COLO668 (cell line): ENCODE results near the gene KRT6B.
A peak's percentile ranks its signal among the peaks of the same experiment; 100 is the strongest.
"Not testable (repeated sequence)": the region's sequence is repeated elsewhere in the genome, so short reads cannot be mapped to it uniquely, and the experiment has no call there.

Experiments used
- DNase-seq: peaks from one replicate; lab custom pipeline; 2025; ENCODE audit not compliant: unreplicated experiment; lab: John Stamatoyannopoulos, UW

The KRT6B gene

GRCh38 chr12:52452101-52452500 is at the start of gene KRT6B:
KRT6B (minus strand) TSS chr12:52452146; CDS start chr12:52452078, 68 bp downstream.
- no peak for DNase-seq

- no peak for DNase-seq
These were observed 49.5 kb upstream of the KRT6B start for GRCh38 chr12:52501490-52501889.

- not testable (repeated sequence) for DNase-seq
These were observed 48.6 kb upstream of the KRT6B start for GRCh38 chr12:52500574-52500973.

GRCh38 chr12:52499806-52500560 is 48.0 kb upstream of the KRT6B start:
- no peak for DNase-seq

GRCh38 chr12:52498946-52499345 is 47.0 kb upstream of the KRT6B start:
- DNase-seq, result no peak

GRCh38 chr12:52497975-52498374 is 46.0 kb upstream of the KRT6B start:
- no peak for DNase-seq

GRCh38 chr12:52496590-52497071 is 44.7 kb upstream of the KRT6B start:
- no peak for DNase-seq

- peak; percentile 20 for DNase-seq
These were observed 44.1 kb upstream of the KRT6B start for GRCh38 chr12:52496054-52496453.

GRCh38 chr12:52495389-52495788 is 43.4 kb upstream of the KRT6B start:
- peak; percentile 33 for DNase-seq

- DNase-seq, result no peak
These were observed 42.6 kb upstream of the KRT6B start for GRCh38 chr12:52494518-52494917.

GRCh38 chr12:52494100-52494499 is 42.2 kb upstream of the KRT6B start:
- DNase-seq, result no peak

GRCh38 chr12:52493172-52493571 is 41.2 kb upstream of the KRT6B start, which contains the start of gene KRT6A:
KRT6A (minus strand) TSS chr12:52493257; CDS start chr12:52493188, 69 bp downstream.
- DNase-seq, result no peak

- DNase-seq, result not testable (repeated sequence)
These were observed 40.5 kb upstream of the KRT6B start for GRCh38 chr12:52492405-52492804.

GRCh38 chr12:52491495-52491894 is 39.5 kb upstream of the KRT6B start:
- DNase-seq, result not testable (repeated sequence)

- DNase-seq, result no peak
These were observed 36.8 kb upstream of the KRT6B start for GRCh38 chr12:52488736-52489135.

GRCh38 chr12:52487744-52488443 is 35.9 kb upstream of the KRT6B start:
- DNase-seq, result not testable (repeated sequence)

GRCh38 chr12:52487211-52487610 is 35.3 kb upstream of the KRT6B start:
- no peak for DNase-seq

- no peak for DNase-seq
These were observed 34.5 kb upstream of the KRT6B start for GRCh38 chr12:52486166-52487105.

GRCh38 chr12:52480073-52480472 is 28.1 kb upstream of the KRT6B start:
- no peak for DNase-seq

- DNase-seq, result no peak
These were observed 25.7 kb upstream of the KRT6B start for GRCh38 chr12:52477651-52478050.

GRCh38 chr12:52474212-52474611 is 22.3 kb upstream of the KRT6B start:
- no peak for DNase-seq
